Neural progenitor cell (in vitro differentiated cells): ENCODE data around the gene CYFIP1.

Experiments
- CTCF ChIP-seq: fragments of 200-600 bp; sonication (generic); IDR thresholded peaks from 2 replicates; pipeline ENCODE4 v1.5.1; 2017; ENCODE audit warnings: antibody characterized with exemption, mild to moderate bottlenecking
- EZH2 ChIP-seq: fragments of 200-600 bp; sonication (generic); IDR thresholded peaks from 2 replicates; pipeline ENCODE4 v1.6.1; 2017; ENCODE audit warnings: antibody characterized with exemption, mild to moderate bottlenecking, moderate library complexity

- TF ChIP-seq CTCF (no peak), EZH2 (no peak)
Observed at GRCh38 chr15:22944651-22945050, 35.5 kb downstream of the CYFIP1 start.
